ENCODE results near the gene LRRC26.
"Not testable (repeated sequence)": the region's sequence is repeated elsewhere in the genome, so short reads cannot be mapped to it uniquely, and the experiment has no call there.

The LRRC26 gene

DNA sequence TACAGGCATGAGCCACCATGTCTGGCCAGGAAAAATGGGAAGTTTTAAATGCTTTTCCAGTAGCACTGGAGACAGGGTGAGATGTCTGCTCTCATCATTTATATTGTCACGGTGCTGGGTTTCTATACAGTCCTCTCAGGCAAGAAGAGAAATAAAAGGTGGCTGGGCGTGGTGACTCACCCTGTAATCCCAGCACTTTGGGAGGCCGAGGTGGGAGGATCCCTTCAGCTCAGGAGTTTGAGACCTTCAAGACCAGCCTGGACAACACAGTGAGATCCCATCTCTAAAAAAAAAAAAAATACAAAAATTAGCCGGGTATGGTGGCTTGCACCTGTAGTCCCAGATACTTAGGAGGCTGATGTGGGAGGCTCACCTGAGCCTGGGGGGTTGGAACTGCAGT lies 35.7 kb downstream of the LRRC26 start:
- TF ChIP-seq POLR2AphosphoS5 (IDR thresholded peaks at IDR 0.05; ENCODE audit: low read depth, low read length) (no peak), POLR2A (IDR thresholded peaks at IDR 0.05; ENCODE audit: low read depth, low read length) (no peak), TAF1 (IDR thresholded peaks at IDR 0.05; ENCODE audit: borderline replicate concordance, low read depth, low read length) (no peak)
- DNase-seq (ENCODE audit: insufficient read length) (no peak), FAIRE-seq (no peak)

DNA sequence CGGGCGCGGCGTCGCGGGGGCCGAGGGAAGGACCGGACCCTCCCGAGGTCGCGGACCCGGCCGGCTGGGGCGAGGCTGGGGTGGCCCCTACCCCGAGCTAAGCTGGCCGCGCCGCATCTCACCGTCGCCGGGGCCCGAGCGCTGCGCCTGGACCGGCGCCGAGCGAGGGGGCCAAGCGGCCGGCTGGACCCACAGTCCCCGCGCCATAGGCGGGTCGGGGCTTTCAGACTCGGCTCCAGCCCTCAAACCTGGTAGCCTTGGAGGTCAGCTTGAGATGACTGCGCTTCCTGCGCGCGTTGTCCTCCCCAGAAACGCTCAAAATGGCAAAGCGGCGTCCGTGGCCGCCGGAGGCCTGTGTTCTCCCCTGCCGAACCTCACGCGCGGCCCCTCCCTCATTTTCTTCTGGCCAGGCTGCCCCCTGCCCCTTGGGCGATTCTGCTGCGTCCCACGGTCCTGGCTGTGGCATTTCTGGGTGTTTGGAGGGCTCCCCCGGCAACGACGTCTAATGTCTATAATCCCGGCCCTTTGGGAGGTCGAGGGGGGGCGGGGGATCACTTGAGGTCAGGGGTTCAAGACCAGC lies 39.6 kb downstream of the LRRC26 start:
- DNase-seq (ENCODE audit: insufficient read length) (no peak), FAIRE-seq (no peak)
- TF ChIP-seq POLR2A (IDR thresholded peaks at IDR 0.05; ENCODE audit: low read depth, low read length) (no peak), POLR2AphosphoS5 (IDR thresholded peaks at IDR 0.05; ENCODE audit: low read depth, low read length) (no peak), TAF1 (IDR thresholded peaks at IDR 0.05; ENCODE audit: borderline replicate concordance, low read depth, low read length) (no peak)

GRCh38 chr9:137129456-137130175 lies 40.2 kb downstream of the LRRC26 start:
- FAIRE-seq: peak; percentile 98
- TF ChIP-seq TAF1 (IDR thresholded peaks at IDR 0.05; ENCODE audit: borderline replicate concordance, low read depth, low read length): peak; percentile 91; the same call in 1 of the 2 replicates
- peak; percentile 66 for TF ChIP-seq POLR2A (IDR thresholded peaks at IDR 0.05; ENCODE audit: low read depth, low read length)
- TF ChIP-seq POLR2AphosphoS5 (IDR thresholded peaks at IDR 0.05; ENCODE audit: low read depth, low read length): peak; percentile 79
- peak; percentile 93 for DNase-seq (ENCODE audit: insufficient read length)

GRCh38 chr9:137128862-137129455 lies 40.9 kb downstream of the LRRC26 start:
- peak; percentile 33 for FAIRE-seq
- no peak for TF ChIP-seq POLR2A (IDR thresholded peaks at IDR 0.05; ENCODE audit: low read depth, low read length)
- no peak for TF ChIP-seq POLR2AphosphoS5 (IDR thresholded peaks at IDR 0.05; ENCODE audit: low read depth, low read length)
- no peak for TF ChIP-seq TAF1 (IDR thresholded peaks at IDR 0.05; ENCODE audit: borderline replicate concordance, low read depth, low read length)
- no peak for DNase-seq (ENCODE audit: insufficient read length)

DNA sequence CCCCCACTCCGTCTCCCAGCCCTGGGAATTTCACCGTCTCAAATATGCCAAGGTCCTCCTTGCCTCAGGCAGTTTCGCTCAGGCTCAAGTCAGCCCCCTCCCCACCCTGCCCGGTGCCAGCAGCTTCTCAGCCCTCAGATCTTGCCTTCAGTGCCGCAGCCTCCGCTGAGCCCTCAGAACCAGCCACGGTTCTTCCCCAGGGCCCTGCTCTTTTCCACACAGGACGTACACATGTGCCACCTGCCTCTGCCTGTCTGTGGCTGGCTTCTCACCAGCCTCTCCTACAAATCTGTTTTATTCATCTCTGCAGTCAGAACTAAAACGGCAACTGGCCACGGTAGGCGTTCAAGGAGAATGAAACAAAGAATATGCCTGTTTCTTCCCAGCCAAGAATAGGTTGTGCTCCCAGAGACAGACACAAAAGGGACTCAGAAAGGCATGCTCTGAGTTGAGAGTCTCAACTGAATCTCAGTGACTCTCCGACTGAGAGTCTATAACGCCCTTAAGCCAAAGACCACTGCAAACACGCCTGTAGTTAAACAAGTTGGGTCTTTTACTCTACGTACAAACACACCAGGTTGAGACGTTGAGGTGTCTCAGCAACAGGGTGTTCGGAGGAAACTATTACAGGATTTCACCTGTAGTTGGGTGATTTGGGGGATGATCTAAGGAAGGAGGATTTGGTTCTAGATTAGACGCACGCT lies 41.5 kb downstream of the LRRC26 start:
- DNase-seq (ENCODE audit: insufficient read length) (peak; percentile 16), FAIRE-seq (no peak)
- TF ChIP-seq POLR2A (IDR thresholded peaks at IDR 0.05; ENCODE audit: low read depth, low read length) (no peak), POLR2AphosphoS5 (IDR thresholded peaks at IDR 0.05; ENCODE audit: low read depth, low read length) (no peak)

- TF ChIP-seq POLR2A (IDR thresholded peaks at IDR 0.05; ENCODE audit: low read depth, low read length): no peak
- no peak for TF ChIP-seq TAF1 (IDR thresholded peaks at IDR 0.05; ENCODE audit: borderline replicate concordance, low read depth, low read length)
- TF ChIP-seq POLR2AphosphoS5 (IDR thresholded peaks at IDR 0.05; ENCODE audit: low read depth, low read length): no peak
- DNase-seq (ENCODE audit: insufficient read length) (no peak), FAIRE-seq (peak; percentile 33)
Measured at GRCh38 chr9:137127301-137128157, 42.3 kb downstream of the LRRC26 start.

- FAIRE-seq: no peak
- no peak for TF ChIP-seq TAF1 (IDR thresholded peaks at IDR 0.05; ENCODE audit: borderline replicate concordance, low read depth, low read length)
- no peak for TF ChIP-seq POLR2AphosphoS5 (IDR thresholded peaks at IDR 0.05; ENCODE audit: low read depth, low read length)
- no peak for TF ChIP-seq POLR2A (IDR thresholded peaks at IDR 0.05; ENCODE audit: low read depth, low read length)
- DNase-seq (ENCODE audit: insufficient read length): no peak
Measured at GRCh38 chr9:137126786-137127185, 43.1 kb downstream of the LRRC26 start.

DNA sequence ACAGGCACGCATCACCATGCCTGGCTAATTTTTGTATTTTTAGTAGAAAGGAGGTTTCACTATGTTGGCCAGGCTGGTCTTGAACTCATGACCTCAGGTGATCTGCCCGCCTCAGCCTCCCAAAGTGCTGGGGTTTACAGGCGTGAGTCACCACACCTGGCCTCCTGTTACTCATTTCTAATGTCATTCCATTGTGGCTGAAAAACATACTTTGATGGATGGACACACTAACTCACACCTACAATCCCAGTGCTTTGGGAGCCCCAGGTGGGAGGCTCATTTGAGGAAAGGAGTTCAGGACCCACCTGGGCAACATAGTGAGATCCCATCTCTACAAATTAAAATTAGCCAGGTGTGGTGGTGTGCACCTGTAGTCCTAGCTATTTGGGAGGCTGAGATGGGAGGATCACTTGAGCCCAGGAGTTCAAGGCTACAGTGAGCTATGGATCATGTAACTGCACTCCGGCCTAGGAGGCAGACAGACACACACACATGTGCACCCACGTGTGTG lies 45.8 kb downstream of the LRRC26 start:
- FAIRE-seq; DNase-seq (ENCODE audit: insufficient read length): not testable (repeated sequence)

DNA sequence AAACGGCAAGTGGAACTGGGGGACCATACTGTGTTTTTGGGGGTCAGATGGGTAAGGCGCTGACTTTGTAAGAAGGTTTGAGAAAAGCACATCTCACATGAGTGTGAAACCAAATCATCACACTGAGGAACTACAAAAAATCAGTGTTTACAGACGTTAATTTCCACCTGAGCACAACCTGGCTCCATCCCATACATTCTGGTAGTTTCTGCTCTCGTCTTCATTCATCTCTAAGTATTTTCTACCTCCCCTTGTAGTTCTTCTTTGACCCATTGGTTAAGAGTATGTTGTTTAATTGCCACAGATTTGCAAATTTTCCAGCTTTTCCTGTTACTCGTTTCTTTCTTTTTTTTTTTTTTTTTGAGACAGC lies 46.4 kb downstream of the LRRC26 start:
- TF ChIP-seq POLR2A (IDR thresholded peaks at IDR 0.05; ENCODE audit: low read depth, low read length) (no peak), TAF1 (IDR thresholded peaks at IDR 0.05; ENCODE audit: borderline replicate concordance, low read depth, low read length) (no peak), POLR2AphosphoS5 (IDR thresholded peaks at IDR 0.05; ENCODE audit: low read depth, low read length) (no peak)
- FAIRE-seq: no peak
- DNase-seq (ENCODE audit: insufficient read length): no peak

DNA sequence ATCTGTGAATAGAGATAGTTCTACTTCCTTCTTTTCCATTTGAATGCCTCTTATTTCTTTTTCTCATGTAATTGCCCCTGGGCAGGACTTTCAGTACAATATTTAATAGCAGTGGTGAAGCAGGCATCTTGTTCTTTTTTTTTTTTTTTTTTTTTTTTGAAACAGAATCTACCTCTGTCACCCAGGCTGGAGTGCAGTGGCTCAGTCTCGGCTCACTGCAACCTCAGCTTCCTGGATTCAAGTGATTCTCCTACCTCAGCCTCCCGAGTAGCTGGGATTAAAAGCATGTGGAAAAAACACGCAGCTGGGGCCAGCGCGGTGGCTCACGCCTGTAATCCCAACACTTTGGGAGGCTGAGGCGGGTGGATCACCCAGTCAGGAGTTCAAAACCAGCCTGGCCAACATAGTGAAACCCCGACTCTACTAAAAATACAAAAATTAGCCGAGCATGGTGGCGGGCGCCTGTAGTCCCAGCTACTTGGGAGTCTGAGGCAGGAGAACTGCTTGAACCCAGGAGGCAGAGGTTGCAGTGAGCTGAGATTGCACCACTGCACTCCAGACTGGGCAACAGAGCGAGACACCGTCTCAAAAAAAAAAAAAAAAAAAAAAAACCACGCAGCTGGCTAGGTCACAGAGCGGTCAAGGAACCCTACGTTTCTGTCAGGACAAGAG lies 46.9 kb downstream of the LRRC26 start:
- FAIRE-seq; DNase-seq (ENCODE audit: insufficient read length): not testable (repeated sequence)

DNA sequence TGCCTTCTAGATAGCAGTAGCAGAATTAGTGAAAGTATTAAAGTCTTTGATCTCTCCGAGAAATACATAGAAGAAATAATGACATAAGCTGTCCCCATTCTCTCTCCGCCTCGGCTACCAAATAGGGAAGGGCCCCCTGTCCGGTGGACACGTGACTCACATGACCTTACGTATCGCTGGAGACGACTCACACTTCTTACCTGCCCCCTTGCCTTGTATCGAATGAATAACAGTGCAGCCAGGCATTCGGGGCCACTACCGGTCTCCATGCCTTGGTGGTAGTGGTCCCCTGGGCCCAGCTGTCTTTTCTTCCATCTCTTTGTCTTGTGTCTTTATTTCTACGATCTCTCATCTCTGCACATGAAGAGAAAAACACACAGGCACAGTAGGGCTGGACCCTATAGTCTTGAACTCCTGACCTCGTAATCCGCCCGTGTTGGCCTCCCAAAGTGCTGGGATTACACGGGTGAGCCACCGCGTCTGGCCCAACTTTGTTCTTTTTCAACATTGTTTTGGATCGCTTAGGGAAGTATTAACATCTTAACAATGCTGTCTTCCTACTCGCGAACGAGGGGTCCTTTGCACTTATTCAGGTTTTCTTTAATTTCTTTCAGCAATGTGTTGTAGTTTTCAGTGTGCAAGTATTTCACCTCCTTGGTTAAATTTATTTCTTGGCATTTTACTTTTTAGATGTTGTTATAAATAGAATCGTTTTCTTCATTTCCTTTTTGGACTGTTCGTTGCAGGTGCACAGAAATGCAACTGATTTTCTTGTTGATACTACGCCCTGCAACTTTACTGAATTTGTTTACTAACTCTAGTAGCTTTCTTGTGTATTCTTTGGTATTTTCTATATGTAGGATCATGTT lies 47.7 kb downstream of the LRRC26 start:
- DNase-seq (ENCODE audit: insufficient read length); FAIRE-seq: not testable (repeated sequence)
